Keratinocyte (primary cell): ENCODE measurements around the gene C12orf42. TPM values are rescaled to one million over a fixed set of nuclear protein-coding genes. Genes with fewer than 3 reads are reported as not detected.

Experiments
- DNase-seq: peaks from one replicate; pipeline ENCODE4 v3.0.0-alpha.2; 2011; ENCODE audit warnings: low read depth, missing footprints, low spot score
- FAIRE-seq: peaks from 2 replicates; lab custom pipeline; 2011; peaks lifted over from hg19 to GRCh38; lab: Jason Lieb, UNC
- H2AFZ ChIP-seq: 2 replicates; pipeline ENCODE4 v1.6.0; 2012; ENCODE audit warnings: low read length, control low read depth, inconsistent platforms; ENCODE audit not compliant: control insufficient read depth
- H3K27ac ChIP-seq: 2 replicates; pipeline ENCODE4 v1.5.1; 2011; ENCODE audit warnings: low read length; ENCODE audit not compliant: control insufficient read depth, insufficient read depth
- H3K27me3 ChIP-seq: 3 replicates; pipeline ENCODE4 v1.6.0; 2011; ENCODE audit warnings: low read length; ENCODE audit not compliant: control insufficient read depth, insufficient read depth; ENCODE audit errors: extremely low read depth
- H3K36me3 ChIP-seq, 2 experiments: 2 replicates in 1 of 2; 3 replicates in 1 of 2; pipeline ENCODE4 v1.5.1; 2011; ENCODE audit warnings: low read length in 2 of 2, mild to moderate bottlenecking in 1 of 2; ENCODE audit not compliant: control insufficient read depth in 2 of 2, insufficient read depth in 2 of 2; ENCODE audit errors: extremely low read depth in 1 of 2
- H3K4me1 ChIP-seq: 3 replicates; pipeline ENCODE4 v1.5.1; 2011; ENCODE audit warnings: low read length; ENCODE audit not compliant: control insufficient read depth, insufficient read depth; ENCODE audit errors: extremely low read depth
- H3K4me2 ChIP-seq: 3 replicates; pipeline ENCODE4 v1.6.0; 2011; ENCODE audit warnings: low read depth, low read length; ENCODE audit not compliant: control insufficient read depth, insufficient read depth; ENCODE audit errors: extremely low read depth
- H3K4me3 ChIP-seq, 3 experiments: fragments of 200-600 bp in 1 of 3; sonication (generic) in 1 of 3; 2 replicates in 2 of 3; 3 replicates in 1 of 3; pipeline ENCODE4 v1.5.1; 2011 to 2016; ENCODE audit warnings: low read length in 3 of 3, mild to moderate bottlenecking in 3 of 3, control low read depth in 2 of 3, inconsistent platforms in 1 of 3, low read depth in 1 of 3, mixed read lengths in 1 of 3, mixed run types in 1 of 3, moderate library complexity in 1 of 3; ENCODE audit not compliant: control insufficient read depth in 2 of 3, insufficient read depth in 2 of 3; ENCODE audit errors: extremely low read depth in 1 of 3
- H3K79me2 ChIP-seq: 2 replicates; pipeline ENCODE4 v1.6.0; 2012; ENCODE audit warnings: low read length; ENCODE audit not compliant: control insufficient read depth, insufficient read depth
- H3K9ac ChIP-seq: 3 replicates; pipeline ENCODE4 v1.6.0; 2011; ENCODE audit warnings: low read length; ENCODE audit not compliant: control insufficient read depth, insufficient read depth; ENCODE audit errors: extremely low read depth
- H3K9me1 ChIP-seq: 3 replicates; pipeline ENCODE4 v1.6.0; 2011; ENCODE audit warnings: low read length; ENCODE audit not compliant: control insufficient read depth, insufficient read depth; ENCODE audit errors: extremely low read depth
- H3K9me3 ChIP-seq: 2 replicates; pipeline ENCODE4 v1.5.1; 2012; ENCODE audit warnings: low read depth, low read length; ENCODE audit not compliant: control insufficient read depth
- H4K20me1 ChIP-seq: 3 replicates; pipeline ENCODE4 v1.6.0; 2011; ENCODE audit warnings: low read length; ENCODE audit not compliant: control insufficient read depth, insufficient read depth; ENCODE audit errors: extremely low read depth
- EZH2 ChIP-seq: IDR thresholded peaks from one replicate; pipeline ENCODE4 v1.6.1; 2012; ENCODE audit warnings: inconsistent platforms, mild to moderate bottlenecking, low read length, moderate library complexity
- dilution Hi-C: fragments of 300-500 bp; cut with MboI; formaldehyde crosslinking; loops from one replicate; pipeline ENCODE4 v1.7.0; 2020; ENCODE audit warnings: low sequenced_read_pairs; ENCODE audit not compliant: extremely low pct_ligation_motif_present
- polyA plus RNA-seq, 5 experiments: library from polyadenylated mRNA; depleted of rRNA in 3 of 5; stranded (reverse) in 3 of 5; stranded (forward) in 1 of 5; unstranded in 1 of 5; fragments of >200 nt; gene quantifications; 1 replicate in 1 of 5; 2 replicates in 3 of 5; 3 replicates in 1 of 5; pipeline versions ENCODE4 v1.2.1 to v1.2.3, GENCODE V29; 2011 to 2012; ENCODE audit warnings: missing spikeins in 2 of 5, low read depth in 1 of 5, low replicate concordance in 1 of 5
- TF ChIP-seq, protein P1 (sequence below), 3 experiments: IDR thresholded peaks in 1 of 3; conservative IDR thresholded peaks in 1 of 3; optimal IDR thresholded peaks in 1 of 3; 2 replicates in 2 of 3; 3 replicates in 1 of 3; pipeline versions ENCODE3 to v1.5.1; 2011; ENCODE audit warnings: low read length in 3 of 3, mild to moderate bottlenecking in 3 of 3, moderate library complexity in 2 of 3, control low read depth in 1 of 3, inconsistent platforms in 1 of 3; ENCODE audit not compliant: insufficient read depth in 2 of 3; ENCODE audit errors: extremely low read depth in 1 of 3

Gene C12orf42
- polyA plus RNA-seq, 1 donor (not counting 4 experiments of a cell fraction or from before 2014, with no cell fraction given), result 0.08 TPM

- no peaks in the 10 kb centered on the region for H3K9me1 ChIP-seq
- H3K36me3 ChIP-seq, result no peaks in the 10 kb centered on the region
- dilution Hi-C loops, result no loop called here
- no peak overlapping the region for H3K9ac ChIP-seq
- no peak overlapping the region for H3K27ac ChIP-seq
- no peak for FAIRE-seq
- no peak overlapping the region for H3K4me2 ChIP-seq
- H2AFZ ChIP-seq, result no peak overlapping the region
- no peaks in the 10 kb centered on the region for H3K9me3 ChIP-seq
- no peaks in the 10 kb centered on the region for H4K20me1 ChIP-seq
- no peak overlapping the region for H3K4me3 ChIP-seq
- H3K4me1 ChIP-seq, result no peaks in the 10 kb centered on the region
- no peak for TF ChIP-seq EZH2
- TF ChIP-seq, protein P1, sequence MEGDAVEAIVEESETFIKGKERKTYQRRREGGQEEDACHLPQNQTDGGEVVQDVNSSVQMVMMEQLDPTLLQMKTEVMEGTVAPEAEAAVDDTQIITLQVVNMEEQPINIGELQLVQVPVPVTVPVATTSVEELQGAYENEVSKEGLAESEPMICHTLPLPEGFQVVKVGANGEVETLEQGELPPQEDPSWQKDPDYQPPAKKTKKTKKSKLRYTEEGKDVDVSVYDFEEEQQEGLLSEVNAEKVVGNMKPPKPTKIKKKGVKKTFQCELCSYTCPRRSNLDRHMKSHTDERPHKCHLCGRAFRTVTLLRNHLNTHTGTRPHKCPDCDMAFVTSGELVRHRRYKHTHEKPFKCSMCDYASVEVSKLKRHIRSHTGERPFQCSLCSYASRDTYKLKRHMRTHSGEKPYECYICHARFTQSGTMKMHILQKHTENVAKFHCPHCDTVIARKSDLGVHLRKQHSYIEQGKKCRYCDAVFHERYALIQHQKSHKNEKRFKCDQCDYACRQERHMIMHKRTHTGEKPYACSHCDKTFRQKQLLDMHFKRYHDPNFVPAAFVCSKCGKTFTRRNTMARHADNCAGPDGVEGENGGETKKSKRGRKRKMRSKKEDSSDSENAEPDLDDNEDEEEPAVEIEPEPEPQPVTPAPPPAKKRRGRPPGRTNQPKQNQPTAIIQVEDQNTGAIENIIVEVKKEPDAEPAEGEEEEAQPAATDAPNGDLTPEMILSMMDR (optimal IDR thresholded peaks at IDR 0.05 in 1 of 3, IDR thresholded peaks at IDR 0.05 in 1 of 3, conservative IDR thresholded peaks at IDR 0.05 in 1 of 3; ENCODE audit: extremely low read depth in 1 of 3, insufficient read depth in 2 of 3, low read length in 3 of 3), result no peak
- H3K27me3 ChIP-seq, result no peaks in the 10 kb centered on the region
- DNase-seq, result no peak
- H3K79me2 ChIP-seq, result no peaks in the 10 kb centered on the region
Observed at GRCh38 chr12:103310546-103311270, 185.1 kb downstream of the C12orf42 start.

GRCh38 chr12:103308396-103308795 lies 187.4 kb downstream of the C12orf42 start:
- Histone ChIP-seq H2AFZ (no peak overlapping the region), H3K9me3 (no peaks in the 10 kb centered on the region), H3K27me3 (no peaks in the 10 kb centered on the region), H3K4me1 (no peaks in the 10 kb centered on the region), H3K79me2 (no peaks in the 10 kb centered on the region), H3K27ac (no peak overlapping the region), H4K20me1 (no peaks in the 10 kb centered on the region), H3K36me3 (no peaks in the 10 kb centered on the region), H3K4me2 (no peak overlapping the region), H3K9ac (no peak overlapping the region), H3K4me3 (no peak overlapping the region), H3K9me1 (no peaks in the 10 kb centered on the region)
- TF ChIP-seq, protein P1 (optimal IDR thresholded peaks at IDR 0.05 in 1 of 3, IDR thresholded peaks at IDR 0.05 in 1 of 3, conservative IDR thresholded peaks at IDR 0.05 in 1 of 3; ENCODE audit: extremely low read depth in 1 of 3, insufficient read depth in 2 of 3, low read length in 3 of 3), result no peak
- no peak for TF ChIP-seq EZH2
- FAIRE-seq (no peak), DNase-seq (no peak)
- dilution Hi-C loops, result no loop called here
